Caki2 (cell line): ENCODE measurements around the gene WWP2. TPM values are rescaled to one million over a fixed set of nuclear protein-coding genes. Genes with fewer than 3 reads are reported as not detected.

Experiments used
- total RNA-seq: library from RNA; depleted of rRNA; stranded (reverse); fragments of >200 nt; shearing (Covaris generic); gene quantifications from 2 replicates; pipeline ENCODE4 v1.2.3, GENCODE V29; 2014; ENCODE audit warnings: low replicate concordance; rRNA removed

Gene WWP2
- total RNA-seq, 1 experiment from 2014 or later, result 17.5 TPM

Other genes starting within 250 kb of the WWP2 start
- gene NFAT5, start 196.4 kb upstream of the WWP2 start, total RNA-seq, result 6.1 and 19.9 TPM in 2 replicates
- gene NQO1, start 35.8 kb upstream of the WWP2 start, total RNA-seq, result 3,594 and 3,651 TPM in 2 replicates
- gene NOB1, start 7.4 kb upstream of the WWP2 start, total RNA-seq, result 116 and 142 TPM in 2 replicates
- gene CLEC18A, start 189.0 kb downstream of the WWP2 start, total RNA-seq, result not detected in 2 replicates